GM15510 (cell line): ENCODE measurements around the gene TET1.

Experiments used
- POLR2A ChIP-seq: IDR thresholded peaks from 3 replicates; pipeline ENCODE4 v1.6.1; 2011; ENCODE audit warnings: borderline replicate concordance; ENCODE audit not compliant: insufficient read length; ENCODE audit errors: extremely low read depth

TET1 gene

DNA sequence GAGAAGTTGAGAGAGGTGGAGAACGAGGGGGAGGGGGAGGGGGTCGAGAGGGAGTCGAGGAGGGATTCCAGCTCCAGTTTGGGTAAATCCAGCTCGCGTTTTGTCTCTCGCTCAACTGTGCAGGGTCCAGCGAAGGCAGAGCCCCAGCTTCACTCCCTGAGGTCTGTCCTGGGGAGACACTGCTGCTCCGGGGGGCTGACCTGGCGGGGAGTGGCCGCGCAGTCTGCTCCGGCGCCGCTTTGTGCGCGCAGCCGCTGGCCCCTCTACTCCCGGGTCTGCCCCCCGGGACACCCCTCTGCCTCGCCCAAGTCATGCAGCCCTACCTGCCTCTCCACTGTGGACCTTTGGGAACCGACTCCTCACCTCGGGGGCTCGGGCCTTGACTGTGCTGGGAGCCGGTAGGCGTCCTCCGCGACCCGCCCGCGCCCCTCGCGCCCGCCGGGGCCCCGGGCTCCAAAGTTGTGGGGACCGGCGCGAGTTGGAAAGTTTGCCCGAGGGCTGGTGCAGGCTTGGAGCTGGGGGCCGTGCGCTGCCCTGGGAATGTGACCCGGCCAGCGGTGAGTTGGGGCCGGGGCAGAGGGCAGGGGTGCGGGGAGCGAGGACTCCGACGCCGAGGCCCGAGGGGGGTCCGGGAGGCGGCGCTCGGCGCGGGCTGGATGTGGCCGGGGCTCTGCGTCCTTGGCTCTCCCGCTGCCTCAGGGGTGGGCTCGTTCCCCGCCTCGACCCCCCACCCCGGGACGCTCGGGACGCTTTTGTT, at the start of gene TET1:
Gene TET1, plus strand, starts transcription at position 152 of the 757 bp plus-strand sequence. CDS start 12,002 bp downstream, outside the sequence.
- TF ChIP-seq POLR2A: no peak

- TF ChIP-seq POLR2A: no peak
Observed at GRCh38 chr10:68516766-68517165, 43.4 kb upstream of the TET1 start.

GRCh38 chr10:68517188-68517587, 42.9 kb upstream of the TET1 start:
- TF ChIP-seq POLR2A: no peak

DNA sequence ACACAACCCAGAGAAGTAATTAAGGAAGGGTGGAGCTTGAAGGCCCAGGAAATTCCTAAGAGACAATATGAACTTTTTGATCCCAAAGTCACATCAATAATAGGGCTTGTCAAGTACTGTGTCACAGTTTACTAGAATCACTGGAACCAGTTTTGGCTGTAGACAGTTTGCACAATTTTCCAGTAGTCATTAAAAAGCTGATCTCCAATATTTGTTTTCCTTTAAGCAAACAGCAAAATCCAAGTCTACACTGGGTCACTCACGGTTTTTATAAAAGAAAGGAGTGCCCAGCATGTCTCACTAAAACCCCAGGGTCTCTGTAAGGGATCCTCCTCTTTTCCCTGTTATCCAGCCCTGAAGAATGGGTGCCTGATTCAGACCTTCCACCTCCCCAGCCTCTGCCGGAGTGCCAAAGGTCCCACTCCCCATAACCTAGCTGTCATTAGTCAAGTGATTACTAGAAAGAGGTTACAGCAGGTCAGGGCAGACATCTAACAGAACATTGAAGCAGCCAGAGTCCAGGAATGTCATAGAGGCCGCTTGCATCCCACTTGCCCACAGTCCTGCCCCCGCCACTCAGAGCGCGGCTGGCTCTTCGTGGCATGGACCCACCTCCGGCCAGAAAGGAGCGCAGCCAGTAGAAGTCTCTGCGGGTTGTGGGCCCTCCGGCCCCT, 33.4 kb upstream of the TET1 start:
- TF ChIP-seq POLR2A: no peak

- no peak for TF ChIP-seq POLR2A
Observed at GRCh38 chr10:68536973-68537372, 23.2 kb upstream of the TET1 start.

DNA sequence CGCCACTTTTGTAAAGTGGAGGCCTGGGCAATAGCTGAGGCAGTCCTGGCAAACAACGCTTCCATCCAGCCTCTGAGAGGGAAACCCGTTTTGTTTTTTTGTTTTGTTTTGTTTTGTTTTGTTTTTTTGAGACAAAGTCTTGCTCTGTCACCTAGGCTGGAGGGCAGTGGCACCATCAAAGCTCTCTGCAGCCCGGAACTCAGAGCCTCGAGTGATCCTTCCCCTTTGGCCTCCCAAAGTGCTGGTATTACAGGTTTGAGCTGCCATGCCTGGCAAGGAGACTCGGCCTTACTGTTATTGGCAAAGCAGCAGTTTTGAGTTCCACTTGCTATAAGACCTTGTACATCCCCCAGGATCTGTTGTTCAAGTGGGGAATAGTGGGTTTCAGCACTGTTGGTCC, 22.3 kb upstream of the TET1 start:
- TF ChIP-seq POLR2A: no peak

DNA sequence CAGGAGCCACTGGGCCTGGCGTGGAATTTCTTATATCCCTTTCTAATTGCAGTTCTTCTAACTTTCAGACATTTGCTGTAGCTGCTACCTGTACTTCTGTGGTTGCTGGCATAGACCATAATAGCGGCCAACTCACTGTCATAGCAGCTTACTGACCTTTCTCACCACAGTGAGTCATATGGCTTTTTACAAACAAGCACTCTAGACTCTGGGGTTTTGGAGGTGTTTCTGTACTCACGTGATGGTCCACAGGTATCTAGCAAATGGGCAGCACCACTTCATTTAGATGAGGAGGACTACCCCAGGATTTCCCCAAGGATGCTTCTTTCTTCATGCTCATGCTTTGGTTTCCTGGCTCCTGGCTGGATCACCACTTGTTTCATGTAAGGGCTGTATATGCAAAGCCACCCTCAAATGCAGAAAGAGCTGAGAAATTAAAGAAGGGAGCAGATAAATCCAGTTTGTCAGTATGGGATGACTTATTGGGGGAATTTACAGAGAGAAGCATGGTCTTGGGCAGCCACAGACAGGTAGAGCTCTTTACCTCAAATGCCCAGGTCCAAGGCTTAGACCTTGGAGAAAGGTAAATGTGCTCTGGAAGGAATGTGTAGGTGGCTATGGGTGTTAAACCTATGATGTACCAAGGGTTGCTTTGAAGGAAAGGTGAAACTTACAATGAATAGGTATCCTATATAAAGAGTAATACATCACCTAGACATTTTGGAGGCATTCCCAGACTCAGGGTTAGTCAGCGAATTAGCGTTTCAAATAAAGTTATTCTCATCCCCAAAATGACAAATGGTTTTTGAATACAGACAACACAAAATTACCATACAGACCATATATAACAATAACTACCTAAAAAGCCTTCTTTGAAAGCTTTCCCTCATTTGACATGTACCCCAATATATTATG, 16.9 kb upstream of the TET1 start:
- TF ChIP-seq POLR2A: no peak

GRCh38 chr10:68550747-68551411, 9.3 kb upstream of the TET1 start:
- no peak for TF ChIP-seq POLR2A

DNA sequence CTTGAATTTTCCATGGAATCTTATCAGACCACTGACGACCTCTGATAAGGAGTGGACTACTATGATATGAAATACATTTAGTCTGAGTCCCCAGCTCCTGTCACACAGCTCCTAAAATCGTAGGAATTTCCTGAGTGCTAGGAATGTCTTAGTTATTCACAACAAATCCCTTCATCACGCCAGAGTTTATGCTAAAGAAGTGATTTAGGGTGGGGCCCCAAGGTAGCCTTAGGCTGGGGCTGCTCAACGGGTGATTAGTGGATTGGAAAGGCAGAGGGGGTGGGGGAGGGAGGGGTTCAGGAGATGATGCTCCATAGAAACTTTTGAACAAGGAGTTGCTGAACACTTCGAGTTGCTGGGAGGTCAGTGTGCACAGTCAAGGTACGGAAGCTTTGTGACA, 7.0 kb upstream of the TET1 start:
- TF ChIP-seq POLR2A: no peak

- TF ChIP-seq POLR2A: no peak
Observed at GRCh38 chr10:68553599-68553998, 6.5 kb upstream of the TET1 start.

DNA sequence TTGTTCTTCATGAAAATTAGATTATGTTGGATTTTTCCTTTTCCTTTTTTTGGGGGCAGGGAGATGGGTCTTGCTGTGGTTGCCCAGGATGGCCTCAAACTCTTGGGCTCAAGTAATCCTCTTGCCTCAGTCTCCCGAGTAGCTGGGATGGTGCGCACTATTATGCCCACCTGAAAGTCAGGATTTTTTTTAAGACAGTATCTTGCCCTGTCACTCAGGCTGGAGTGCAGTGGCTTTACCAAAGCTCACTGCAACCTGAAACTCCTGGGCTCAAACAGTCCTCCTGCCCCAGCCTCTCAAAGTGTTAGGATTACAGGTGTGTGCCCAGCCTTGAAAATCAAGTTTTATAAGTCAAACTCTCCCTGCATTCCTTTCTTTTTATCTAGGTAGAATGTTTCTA, 1.7 kb upstream of the TET1 start:
- no peak for TF ChIP-seq POLR2A

DNA sequence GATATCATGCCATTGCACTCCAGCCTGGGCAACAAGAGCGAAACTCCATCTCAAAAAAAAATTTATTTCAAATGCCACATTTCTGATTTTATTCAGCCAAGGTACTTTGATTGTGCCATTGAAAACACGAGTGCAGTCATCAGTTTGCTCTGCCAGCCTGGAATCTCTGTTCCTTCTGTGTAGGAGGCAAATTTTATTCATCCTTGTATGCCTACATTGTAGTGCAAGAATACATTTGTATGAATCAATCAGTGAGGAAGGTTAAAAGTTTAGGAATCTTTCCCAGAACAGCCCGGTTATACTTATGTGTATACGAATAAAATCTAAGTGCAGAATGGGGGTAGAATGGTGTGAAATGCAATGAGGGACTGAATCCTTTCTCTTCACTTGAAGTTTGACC, 886 bp upstream of the TET1 start:
- TF ChIP-seq POLR2A: no peak

- no peak for TF ChIP-seq POLR2A
Observed at GRCh38 chr10:68559841-68560185, 324 bp upstream of the TET1 start.

DNA sequence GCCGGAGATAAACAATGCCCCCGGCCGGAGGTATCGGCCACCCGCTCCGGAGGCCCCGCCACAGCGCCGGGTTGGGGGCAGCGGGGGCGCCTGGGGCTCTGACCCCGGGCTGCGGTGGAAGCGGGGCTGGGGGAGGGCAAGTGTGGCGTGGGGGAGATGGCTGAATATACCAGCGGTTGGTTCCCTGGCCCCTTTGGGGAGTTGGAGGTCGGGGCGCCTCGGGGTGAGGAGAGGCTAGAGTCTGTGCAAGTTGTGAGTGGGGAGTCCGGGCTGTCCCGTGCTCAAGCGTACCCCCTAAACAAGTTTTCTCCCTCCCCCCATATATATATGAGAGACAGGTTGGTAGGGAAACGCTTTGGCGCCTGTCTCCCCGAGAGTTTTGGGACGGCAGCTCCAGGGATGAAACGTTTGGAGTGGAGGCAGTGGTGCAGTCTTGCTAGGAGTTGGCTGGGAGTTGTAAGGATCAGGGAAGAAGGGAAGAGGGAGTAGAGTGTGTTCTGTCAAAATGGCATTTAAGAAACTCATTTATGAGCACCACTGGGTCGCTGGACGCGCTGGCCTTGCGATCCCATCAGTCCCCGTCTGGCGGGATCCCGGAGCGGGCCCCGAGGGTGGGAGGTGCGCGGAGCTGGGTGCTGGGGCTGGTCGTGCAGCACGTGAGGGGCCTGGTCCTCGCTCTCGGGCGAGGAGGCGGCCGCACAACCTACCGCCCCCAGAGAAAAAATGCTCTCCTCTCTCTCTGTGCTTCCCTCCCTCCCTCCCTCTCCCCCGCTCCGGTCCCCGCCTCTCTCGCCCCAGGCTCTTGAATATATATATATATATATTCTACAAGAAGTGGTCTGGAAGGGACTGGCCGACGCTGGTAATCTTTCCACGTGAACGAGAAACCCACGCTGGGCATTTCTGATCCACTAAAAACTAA, 1.1 kb downstream of the TET1 start:
- no peak for TF ChIP-seq POLR2A
